HepG2 (cell line): ENCODE measurements around the gene INO80B. TPM values are rescaled to one million over a fixed set of nuclear protein-coding genes. Genes with fewer than 3 reads are reported as not detected.

ENCODE experiments used
- ARNTL ChIP-seq: sonication (generic); formaldehyde crosslinking; IDR thresholded peaks from 2 replicates; pipeline ENCODE4 v1.4.0; 2020; ENCODE audit warnings: mild to moderate bottlenecking, missing genetic modification reagents
- CAMTA2 ChIP-seq: sonication (generic); formaldehyde crosslinking; IDR thresholded peaks from 2 replicates; pipeline ENCODE4 v1.4.0; 2020; ENCODE audit warnings: mild to moderate bottlenecking, missing genetic modification reagents, borderline replicate concordance
- FIP1L1 ChIP-seq: fragments of 200-400 bp; formaldehyde crosslinking; IDR thresholded peaks from 2 replicates; pipeline ENCODE4 v1.6.1; 2018; ENCODE audit warnings: low read depth, mild to moderate bottlenecking, low read length, moderate library complexity, borderline replicate concordance; ENCODE audit not compliant: insufficient read depth
- HOXA7 ChIP-seq: sonication (generic); formaldehyde crosslinking; IDR thresholded peaks from 2 replicates; pipeline ENCODE4 v1.8.1; 2022; ENCODE audit warnings: mild to moderate bottlenecking, missing genetic modification reagents, moderate library complexity
- IKZF4 ChIP-seq: sonication (generic); formaldehyde crosslinking; IDR thresholded peaks from 2 replicates; pipeline ENCODE4 v1.5.1; 2020; ENCODE audit warnings: borderline replicate concordance, mild to moderate bottlenecking, low read depth, missing genetic modification reagents; ENCODE audit errors: not compliant biosample characterization
- KAT8 ChIP-seq: IDR thresholded peaks from 2 replicates; pipeline ENCODE4 v1.6.1; 2016; ENCODE audit warnings: missing genetic modification reagents, missing compliant biosample characterization
- KDM1A ChIP-seq: IDR thresholded peaks from 2 replicates; pipeline ENCODE4 v1.6.1; 2016; ENCODE audit warnings: missing compliant biosample characterization
- KDM5A ChIP-seq: fragments of 200-600 bp; sonication (generic); IDR thresholded peaks from 2 replicates; pipeline ENCODE4 v1.7.0; 2018; ENCODE audit warnings: antibody characterized with exemption, mild to moderate bottlenecking, low read length, borderline replicate concordance
- MTF2 ChIP-seq: sonication (generic); formaldehyde crosslinking; IDR thresholded peaks from 2 replicates; pipeline ENCODE4 v1.5.0; 2020; ENCODE audit warnings: missing genetic modification reagents, borderline replicate concordance
- POLR2G ChIP-seq: fragments of 200-400 bp; formaldehyde crosslinking; IDR thresholded peaks from 2 replicates; pipeline ENCODE4 v1.6.1; 2018; ENCODE audit warnings: mild to moderate bottlenecking, low read depth, low read length, moderate library complexity
- PRMT3 ChIP-seq: sonication (generic); formaldehyde crosslinking; IDR thresholded peaks from 2 replicates; pipeline ENCODE4 v1.8.1; 2022; ENCODE audit warnings: low read depth, mild to moderate bottlenecking, moderate library complexity, missing genetic modification reagents, borderline replicate concordance
- RFX1 ChIP-seq: fragments of 450-650 bp; IDR thresholded peaks from 2 replicates; pipeline ENCODE4 v1.6.1; 2017
- SP1 ChIP-seq, 2 experiments: fragments of 450-650 bp in 1 of 2; sonication (generic) in 1 of 2; formaldehyde crosslinking in 1 of 2; IDR thresholded peaks; 2 replicates each; pipeline versions ENCODE4 v1.4.0 to v1.6.1; 2016 to 2020; ENCODE audit warnings: missing genetic modification reagents in 1 of 2
- TARDBP ChIP-seq: sonication (generic); formaldehyde crosslinking; IDR thresholded peaks from 2 replicates; pipeline ENCODE4 v1.8.0; 2022; ENCODE audit warnings: mild to moderate bottlenecking, missing genetic modification reagents
- TCF7L2 ChIP-seq: IDR thresholded peaks from 2 replicates; pipeline ENCODE4 v1.6.1; 2011; ENCODE audit warnings: mild to moderate bottlenecking, low read depth, low read length, moderate library complexity
- TGIF2 ChIP-seq: IDR thresholded peaks from 2 replicates; pipeline ENCODE4 v1.6.1; 2016; ENCODE audit warnings: control low read depth, missing compliant biosample characterization
- WIZ ChIP-seq: sonication (generic); formaldehyde crosslinking; IDR thresholded peaks from 2 replicates; pipeline ENCODE4 v1.5.1; 2020; ENCODE audit warnings: mild to moderate bottlenecking, missing genetic modification reagents
- YEATS2 ChIP-seq: sonication (generic); formaldehyde crosslinking; IDR thresholded peaks from 2 replicates; pipeline ENCODE4 v1.4.0; 2020; ENCODE audit warnings: missing genetic modification reagents, borderline replicate concordance
- ZBTB1 ChIP-seq: sonication (generic); formaldehyde crosslinking; IDR thresholded peaks from 2 replicates; pipeline ENCODE4 v1.4.0; 2020; ENCODE audit warnings: missing genetic modification reagents, borderline replicate concordance
- ZNF264 ChIP-seq: sonication (generic); formaldehyde crosslinking; IDR thresholded peaks from 2 replicates; pipeline ENCODE4 v1.4.0; 2020; ENCODE audit warnings: missing genetic modification reagents
- ZNF275 ChIP-seq: sonication (generic); formaldehyde crosslinking; IDR thresholded peaks from 2 replicates; pipeline ENCODE4 v1.8.0; 2022; ENCODE audit warnings: missing genetic modification reagents, mild to moderate bottlenecking, inconsistent platforms, borderline replicate concordance
- ZNF282 ChIP-seq: fragments of 450-650 bp; IDR thresholded peaks from 2 replicates; pipeline ENCODE4 v1.6.1; 2018; ENCODE audit not compliant: partially characterized antibody
- ZNF567 ChIP-seq: sonication (generic); formaldehyde crosslinking; IDR thresholded peaks from 2 replicates; pipeline ENCODE4 v1.8.1; 2023; ENCODE audit warnings: mild to moderate bottlenecking, missing genetic modification reagents, borderline replicate concordance
- ZNF615 ChIP-seq: sonication (generic); formaldehyde crosslinking; IDR thresholded peaks from 2 replicates; pipeline ENCODE4 v1.5.0; 2020; ENCODE audit warnings: mild to moderate bottlenecking, missing genetic modification reagents, borderline replicate concordance
- ZNF644 ChIP-seq: IDR thresholded peaks from 2 replicates; pipeline ENCODE4 v1.6.1; 2016; ENCODE audit warnings: low read depth
- ZNF749 ChIP-seq: sonication (generic); formaldehyde crosslinking; IDR thresholded peaks from 2 replicates; pipeline ENCODE4 v1.8.0; 2022; ENCODE audit warnings: mild to moderate bottlenecking, missing genetic modification reagents, moderate library complexity, borderline replicate concordance
- ZNF776 ChIP-seq: sonication (generic); formaldehyde crosslinking; IDR thresholded peaks from 2 replicates; pipeline ENCODE4 v1.4.0; 2020; ENCODE audit warnings: mild to moderate bottlenecking, missing genetic modification reagents
- ZSCAN20 ChIP-seq: sonication (generic); formaldehyde crosslinking; IDR thresholded peaks from 2 replicates; pipeline ENCODE4 v1.4.0; 2020; ENCODE audit warnings: missing genetic modification reagents, mild to moderate bottlenecking, borderline replicate concordance
- ZSCAN31 ChIP-seq: sonication (generic); formaldehyde crosslinking; IDR thresholded peaks from 2 replicates; pipeline ENCODE4 v1.5.0; 2020; ENCODE audit warnings: low read depth, mild to moderate bottlenecking, missing genetic modification reagents
- polyA plus RNA-seq, 8 experiments: library from polyadenylated mRNA; depleted of rRNA in 3 of 8; stranded (reverse) in 7 of 8; unstranded in 1 of 8; fragments of >200 nt; fragmentation: Illumina TruSeq in 4 of 8; extraction: Trizol in 4 of 8; gene quantifications; 2 replicates each; pipeline versions ENCODE4 v1.2.1 to v1.2.3, GENCODE V29; 2011 to 2016; ENCODE audit warnings: low read depth in 4 of 8, missing spikeins in 1 of 8, mixed read lengths in 1 of 8; ENCODE audit not compliant: insufficient read depth in 1 of 8
- total RNA-seq, 5 experiments: library from RNA; depleted of rRNA; stranded (reverse); fragments of >200 nt; fragmentation: Illumina TruSeq; extraction: Trizol; gene quantifications; 2 replicates each; pipeline ENCODE4 v1.2.3, GENCODE V29; 2016; ENCODE audit warnings: low read depth in 1 of 5
- TF ChIP-seq, protein P1 (sequence below): sonication (generic); formaldehyde crosslinking; IDR thresholded peaks from 2 replicates; pipeline ENCODE4 v1.4.0; 2020; ENCODE audit warnings: missing genetic modification reagents, mild to moderate bottlenecking, borderline replicate concordance

Gene INO80B
- total and polyA plus RNA-seq, 2 of the 13 experiments (the other 11 are each of a cell fraction or from before 2014, with no cell fraction given) = 6.2 to 14.5 TPM

DNA sequence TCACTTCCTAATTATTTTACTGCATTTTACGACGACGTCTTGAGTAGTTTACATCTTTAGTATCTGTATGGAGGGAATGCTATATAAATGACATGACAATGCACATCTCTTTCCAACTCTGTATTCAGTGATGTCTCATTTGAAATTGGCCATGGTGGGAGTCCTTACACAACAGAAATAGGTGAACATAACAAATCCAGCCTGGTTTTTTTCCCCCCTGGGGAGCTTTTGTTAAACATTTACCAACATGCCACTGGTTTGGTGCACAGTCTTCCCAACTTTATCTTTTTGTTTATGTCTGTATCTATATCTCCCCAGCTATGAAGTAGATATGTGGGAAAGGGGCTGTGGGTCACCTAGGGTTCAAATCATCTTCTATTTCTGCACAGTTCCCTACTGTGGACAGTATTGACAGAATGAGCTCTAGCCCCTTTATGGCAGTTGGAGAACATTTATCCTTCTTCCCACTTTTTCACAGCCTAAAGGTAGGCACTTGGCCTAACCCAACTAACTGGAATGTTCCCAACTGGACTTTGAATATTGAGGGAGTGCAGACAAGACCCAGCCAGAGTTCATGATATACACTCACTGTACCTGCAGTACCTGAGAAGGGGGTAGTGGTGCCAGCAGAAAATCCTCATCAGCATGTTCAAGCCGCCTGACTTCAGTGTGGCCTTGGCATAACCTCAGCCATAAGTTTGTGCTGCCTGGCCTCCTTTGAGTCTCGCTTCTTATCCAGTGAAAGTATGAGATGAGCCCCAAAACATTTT lies 7.5 kb upstream of the INO80B start (continued):
- TF ChIP-seq ZNF567 (CRISPR knock-in tag) = no peak
- TF ChIP-seq CAMTA2 = no peak
- peak; percentile 61; the same call in 1 of the 2 replicates for TF ChIP-seq KAT8 (CRISPR knock-in tag)
- TF ChIP-seq KDM1A (CRISPR knock-in tag) = no peak
- no peak for TF ChIP-seq SP1 (IDR thresholded peaks at IDR 0.05)
- TF ChIP-seq SP1 (CRISPR knock-in tag; IDR thresholded peaks at IDR 0.05) = no peak
- TF ChIP-seq RFX1 = no peak
- TF ChIP-seq, protein P1, sequence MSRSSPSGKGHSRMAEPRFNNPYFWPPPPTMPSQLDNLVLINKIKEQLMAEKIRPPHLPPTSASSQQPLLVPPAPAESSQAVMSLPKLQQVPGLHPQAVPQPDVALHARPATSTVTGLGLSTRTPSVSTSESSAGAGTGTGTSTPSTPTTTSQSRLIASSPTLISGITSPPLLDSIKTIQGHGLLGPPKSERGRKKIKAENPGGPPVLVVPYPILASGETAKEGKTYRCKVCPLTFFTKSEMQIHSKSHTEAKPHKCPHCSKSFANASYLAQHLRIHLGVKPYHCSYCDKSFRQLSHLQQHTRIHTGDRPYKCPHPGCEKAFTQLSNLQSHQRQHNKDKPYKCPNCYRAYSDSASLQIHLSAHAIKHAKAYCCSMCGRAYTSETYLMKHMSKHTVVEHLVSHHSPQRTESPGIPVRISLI (CRISPR knock-in tag) = peak; percentile 75
- no peak for TF ChIP-seq IKZF4
- TF ChIP-seq TCF7L2 = no peak
- TF ChIP-seq PRMT3 = no peak
- no peak for TF ChIP-seq KDM5A
- no peak for TF ChIP-seq HOXA7 (CRISPR knock-in tag)
- no peak for TF ChIP-seq ZBTB1 (CRISPR knock-in tag)
- no peak for TF ChIP-seq ZNF282
- TF ChIP-seq FIP1L1 = no peak
- TF ChIP-seq ARNTL (CRISPR knock-in tag) = no peak; the same call in 1 of the 2 replicates
- no peak for TF ChIP-seq ZNF275 (CRISPR knock-in tag)
- no peak for TF ChIP-seq ZNF615 (CRISPR knock-in tag)
- TF ChIP-seq WIZ (CRISPR knock-in tag) = no peak
- TF ChIP-seq YEATS2 = no peak; the same call in 1 of the 2 replicates
- TF ChIP-seq ZSCAN20 (CRISPR knock-in tag) = no peak
- no peak; the same call in 1 of the 2 replicates for TF ChIP-seq TGIF2 (CRISPR knock-in tag)
- TF ChIP-seq ZNF644 (CRISPR knock-in tag) = peak; percentile 84
- no peak for TF ChIP-seq ZNF776 (CRISPR knock-in tag)
- peak; percentile 47; the same call in 1 of the 2 replicates for TF ChIP-seq ZSCAN31
- 0 out of 2 replicates have a peak, but pooled peaks have one; percentile 27 for TF ChIP-seq ZNF264
- no peak for TF ChIP-seq ZNF749
- no peak for TF ChIP-seq MTF2
- 0 out of 2 replicates have a peak, but pooled peaks have one; percentile 29 for TF ChIP-seq POLR2G
- no peak for TF ChIP-seq TARDBP (CRISPR knock-in tag)
